GM18498 (cell line): Measurements from ENCODE around the gene TEDC2.
"Not testable (repeated sequence)": the region's sequence is repeated elsewhere in the genome, so short reads cannot be mapped to it uniquely, and the experiment has no call there.

Source experiments
- ATAC-seq: cut with Tn5 transposase; IDR thresholded peaks from one replicate; pipeline ENCODE4 v1.9.1; 2021; ENCODE audit warnings: mild to moderate bottlenecking, moderate library complexity; ENCODE audit not compliant: unreplicated experiment

Gene TEDC2

GRCh38 chr16:2475413-2476344, 15.8 kb downstream of the TEDC2 start:
- ATAC-seq = peak; percentile 4

GRCh38 chr16:2476345-2476720, 16.4 kb downstream of the TEDC2 start:
- ATAC-seq = no peak

GRCh38 chr16:2476741-2477140, 16.8 kb downstream of the TEDC2 start:
- no peak for ATAC-seq

GRCh38 chr16:2477327-2477726, 17.4 kb downstream of the TEDC2 start:
- no peak for ATAC-seq

- no peak for ATAC-seq
These were observed 18.4 kb downstream of the TEDC2 start for GRCh38 chr16:2478279-2478678.

- ATAC-seq = not testable (repeated sequence)
These were observed 20.1 kb downstream of the TEDC2 start for GRCh38 chr16:2479996-2480395.

GRCh38 chr16:2480948-2481347, 21.0 kb downstream of the TEDC2 start:
- no peak for ATAC-seq

- no peak for ATAC-seq
These were observed 21.8 kb downstream of the TEDC2 start for GRCh38 chr16:2481676-2482075.

GRCh38 chr16:2482249-2482648, 22.3 kb downstream of the TEDC2 start:
- ATAC-seq = no peak

- ATAC-seq = no peak
These were observed 23.0 kb downstream of the TEDC2 start for GRCh38 chr16:2482708-2483534.

- no peak for ATAC-seq
These were observed 24.3 kb downstream of the TEDC2 start for GRCh38 chr16:2483939-2484897.

GRCh38 chr16:2484898-2485508, 25.1 kb downstream of the TEDC2 start:
- ATAC-seq = no peak

- ATAC-seq = no peak
These were observed 26.1 kb downstream of the TEDC2 start for GRCh38 chr16:2485811-2486507.

GRCh38 chr16:2486645-2487516, 27.0 kb downstream of the TEDC2 start:
- ATAC-seq = peak; percentile 79

- ATAC-seq = no peak
These were observed 27.6 kb downstream of the TEDC2 start for GRCh38 chr16:2487517-2487842.

GRCh38 chr16:2487903-2488531, 28.1 kb downstream of the TEDC2 start:
- no peak for ATAC-seq

GRCh38 chr16:2489581-2489980, 29.7 kb downstream of the TEDC2 start:
- no peak for ATAC-seq
